ENCODE data around the gene RSBN1L. TPM values are rescaled to one million over a fixed set of nuclear protein-coding genes. Genes with fewer than 3 reads are reported as not detected.

RSBN1L gene
- total RNA-seq, 1 experiment from 2014 or later: 15.5 TPM

- TF ChIP-seq SRF (IDR thresholded peaks at IDR 0.05; ENCODE audit: low read depth) (no peak), CTCF (IDR thresholded peaks at IDR 0.05 in 2 of 3, conservative IDR thresholded peaks at IDR 0.05 in 1 of 3; ENCODE audit: borderline replicate concordance in 1 of 3, insufficient read depth in 1 of 3, low read depth in 2 of 3, low read length in 2 of 3) (no peak), JUND (IDR thresholded peaks at IDR 0.05) (no peak), EZH2 (IDR thresholded peaks at IDR 0.05) (no peak), RAD21 (IDR thresholded peaks at IDR 0.05; ENCODE audit: low read depth) (no peak), SIN3A (IDR thresholded peaks at IDR 0.05; ENCODE audit: low read depth) (no peak), POLR2AphosphoS5 (IDR thresholded peaks at IDR 0.05; ENCODE audit: low read depth, low read length) (no peak), YY1 (IDR thresholded peaks at IDR 0.05; ENCODE audit: extremely low read depth, insufficient replicate concordance, low read depth, low read length) (no peak), EZH2phosphoT487 (IDR thresholded peaks at IDR 0.05; ENCODE audit: borderline replicate concordance) (no peak), FOSL1 (IDR thresholded peaks at IDR 0.05; ENCODE audit: low read depth) (no peak), CBX3 (IDR thresholded peaks at IDR 0.05; ENCODE audit: low read depth) (no peak), ZFX (IDR thresholded peaks at IDR 0.05) (no peak), SP1 (IDR thresholded peaks at IDR 0.05; ENCODE audit: low read depth) (no peak), MAX (IDR thresholded peaks at IDR 0.05) (no peak), ZBTB33 (IDR thresholded peaks at IDR 0.05; ENCODE audit: extremely low read depth, insufficient replicate concordance, low read length) (no peak)
- Histone ChIP-seq H4K20me1 (ENCODE audit: insufficient read depth) (no peaks in the 10 kb centered on the region), H3K9ac (ENCODE audit: low read length) (no peak overlapping the region), H3K9me2 (ENCODE audit: insufficient read depth) (no peaks in the 10 kb centered on the region), H3K9me3 (ENCODE audit: control insufficient read depth in 1 of 2, insufficient read depth in 1 of 2, low read depth in 1 of 2, low read length in 2 of 2) (no peaks in the 10 kb centered on the region), H2AFZ (ENCODE audit: low read depth, low read length, poor library complexity, severe bottlenecking) (no peak overlapping the region), H3K4me3 (replicated peaks in 1 of 2; ENCODE audit: low read depth in 1 of 2, low read length in 2 of 2) (no peak overlapping the region), H3K36me3 (ENCODE audit: control insufficient read depth in 1 of 2, insufficient read depth in 2 of 2, low read length in 2 of 2) (peaks cover 0 to 2% of the 10 kb centered on the region in 2 experiments; a peak in 1 of 4 replicates), H3K4me1 (ENCODE audit: control insufficient read depth in 1 of 2, insufficient read depth in 2 of 2, low read length in 2 of 2) (no peaks in the 10 kb centered on the region), H3K27ac (ENCODE audit: low read depth, low read length) (no peak overlapping the region), H3K27me3 (ENCODE audit: insufficient read depth, low read length) (no peaks in the 10 kb centered on the region), H3K4me2 (ENCODE audit: low read length) (no peak overlapping the region), H3K79me2 (ENCODE audit: insufficient read depth, low read length) (no peaks in the 10 kb centered on the region)
- intact Hi-C loops (cut with micrococcal nuclease): no loop called here
- POLR2A ChIA-PET: no interaction called here
- ATAC-seq (no peak), DNase-seq (ENCODE audit: low read depth, low spot score) (no peak)
- CTCF ChIA-PET: interaction anchor here (1.0 to 1.2 kb wide), 2 partner anchors 13 kb away, joined by 3 to 5 read pairs; no protein-coding TSS in a partner anchor
- RAD21 ChIA-PET (ENCODE audit: low non-redundant PET in 1 of 2, low total read pairs in 2 of 2, uncharacterized antibody in 2 of 2, unreplicated experiment in 2 of 2): no interaction called here
- BruUV-seq (replicated peaks): no TSS peak
Measured at GRCh38 chr7:77664715-77665114, 31.5 kb upstream of the RSBN1L start.

Measured in HCT116 (cell line).